Measurements from ENCODE around the gene GLS2. TPM values are rescaled to one million over a fixed set of nuclear protein-coding genes. Genes with fewer than 3 reads are reported as not detected.

Gene GLS2
- total and polyA plus RNA-seq, 2 experiments from 2014 or later = 1.2 to 1.4 TPM

GRCh38 chr12:56468216-56469006 is 19.6 kb downstream of the GLS2 start, which contains the start of gene SPRYD4:
Gene SPRYD4 (plus strand): TSS chr12:56468578. CDS start chr12:56468592, 14 bp downstream.
- no peaks in the 10 kb centered on the region for H3K4me1 ChIP-seq (ENCODE audit: low read depth)
- H3K36me3 ChIP-seq = no peaks in the 10 kb centered on the region
- H3K27ac ChIP-seq = peak within 1 kb of the TSS; percentile 74
- H3K4me3 ChIP-seq = peak within 1 kb of the TSS; percentile 76
- TF ChIP-seq CTCF (IDR thresholded peaks at IDR 0.05; ENCODE audit: low read depth, low read length) = peak; percentile 27
- no peaks in the 10 kb centered on the region for H3K27me3 ChIP-seq
- no peaks in the 10 kb centered on the region for H3K9me3 ChIP-seq (ENCODE audit: low read depth)
- DNase-seq (ENCODE audit: low read depth in 1 of 2, low spot score in 1 of 2) = peak; percentile 95 to 96

DNA sequence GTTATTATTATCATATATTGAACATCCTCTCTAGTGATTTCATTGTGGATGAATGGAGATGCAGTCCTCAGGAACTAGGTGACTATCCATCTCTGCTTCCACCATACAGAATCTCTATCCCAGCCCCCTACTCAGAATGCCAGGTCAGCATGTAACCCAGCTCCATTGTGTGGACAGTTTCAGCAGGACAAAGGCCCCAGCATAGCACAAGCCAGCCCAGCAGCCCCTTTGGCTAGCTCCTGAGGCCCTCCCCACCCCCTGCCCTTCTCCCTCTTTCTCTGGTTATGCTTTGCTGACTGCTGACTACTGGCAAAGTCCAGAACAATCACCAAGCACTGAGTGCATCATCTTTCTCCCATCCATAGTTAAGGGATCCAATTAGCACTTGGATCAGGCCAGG is 25.4 kb downstream of the GLS2 start:
- no peak overlapping the region for H3K27ac ChIP-seq
- no peaks in the 10 kb centered on the region for H3K27me3 ChIP-seq
- DNase-seq (ENCODE audit: low read depth in 1 of 2, low spot score in 1 of 2) = no peak
- no peaks in the 10 kb centered on the region for H3K4me1 ChIP-seq (ENCODE audit: low read depth)
- H3K36me3 ChIP-seq = no peaks in the 10 kb centered on the region
- TF ChIP-seq CTCF (IDR thresholded peaks at IDR 0.05; ENCODE audit: low read depth, low read length) = no peak
- H3K4me3 ChIP-seq = no peak overlapping the region
- no peaks in the 10 kb centered on the region for H3K9me3 ChIP-seq (ENCODE audit: low read depth)

DNA sequence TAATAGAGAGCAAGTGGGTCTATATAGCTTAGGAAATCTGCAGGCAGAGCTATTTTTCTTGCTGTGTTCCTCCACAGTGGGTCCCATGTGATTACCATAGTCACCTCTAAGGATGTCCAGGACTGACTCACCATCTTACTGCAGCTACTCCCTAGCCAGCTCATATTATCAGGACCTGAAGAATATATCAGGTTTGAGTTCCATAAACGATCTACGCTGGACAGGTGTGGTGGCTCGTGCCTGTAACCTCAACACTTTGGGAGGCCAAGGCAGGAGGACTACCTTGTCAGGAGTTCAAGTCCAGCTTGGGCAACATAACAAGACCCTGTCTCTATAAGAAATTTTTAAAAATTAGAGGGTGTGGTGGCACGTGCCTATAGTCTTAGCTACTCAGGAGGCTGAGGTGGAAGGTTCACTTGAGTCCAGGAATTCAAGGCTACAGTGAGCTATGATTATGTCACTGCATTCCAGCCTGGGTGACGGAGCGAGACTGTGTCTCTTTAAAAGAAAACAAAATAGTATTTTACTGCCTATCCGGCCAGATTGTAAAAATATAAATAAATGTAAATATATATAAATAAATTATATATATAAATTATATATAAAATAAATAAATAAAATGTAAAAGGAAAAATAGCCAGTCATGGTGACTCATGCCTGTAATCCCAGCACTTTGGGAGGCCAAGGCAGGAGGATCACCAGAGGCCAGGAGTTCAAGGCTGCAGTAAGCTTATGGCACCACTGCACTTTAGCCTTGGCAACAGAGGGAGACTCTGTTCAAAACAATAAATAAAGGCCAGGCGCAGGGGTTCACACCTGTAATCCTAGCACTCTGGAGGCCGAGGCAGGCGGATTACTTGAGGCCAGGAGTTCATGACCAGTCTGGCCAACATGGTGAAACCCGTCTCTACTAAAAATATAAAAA is 26.5 kb downstream of the GLS2 start:
- H3K27me3 ChIP-seq = no peaks in the 10 kb centered on the region
- no peak overlapping the region for H3K27ac ChIP-seq
- no peaks in the 10 kb centered on the region for H3K9me3 ChIP-seq (ENCODE audit: low read depth)
- no peak for TF ChIP-seq CTCF (IDR thresholded peaks at IDR 0.05; ENCODE audit: low read depth, low read length)
- H3K4me1 ChIP-seq (ENCODE audit: low read depth) = no peaks in the 10 kb centered on the region
- H3K4me3 ChIP-seq = no peak overlapping the region
- no peaks in the 10 kb centered on the region for H3K36me3 ChIP-seq
- DNase-seq (ENCODE audit: low read depth in 1 of 2, low spot score in 1 of 2) = no peak

DNA sequence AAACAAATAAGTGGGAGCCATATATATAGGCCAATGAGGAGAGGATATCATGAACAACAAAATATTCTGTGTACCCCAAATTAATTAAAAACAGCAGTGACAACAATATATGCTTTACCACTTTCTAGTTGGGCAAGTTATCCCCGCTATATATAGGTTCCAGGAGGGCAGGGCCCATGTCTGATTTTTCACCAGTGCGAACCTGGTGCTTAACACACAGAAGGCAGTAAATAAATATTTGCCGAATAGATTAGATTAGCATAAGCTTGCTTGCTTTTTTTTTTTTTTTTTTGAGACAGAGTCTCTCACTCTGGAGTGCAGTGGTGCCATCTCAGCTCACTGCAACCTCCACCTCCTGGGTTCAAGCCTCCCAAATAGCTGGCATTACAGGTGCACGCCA is 30.1 kb downstream of the GLS2 start:
- Histone ChIP-seq H3K27ac (no peak overlapping the region), H3K4me3 (no peak overlapping the region), H3K4me1 (ENCODE audit: low read depth) (no peaks in the 10 kb centered on the region), H3K36me3 (no peaks in the 10 kb centered on the region), H3K9me3 (ENCODE audit: low read depth) (no peaks in the 10 kb centered on the region), H3K27me3 (no peaks in the 10 kb centered on the region)
- DNase-seq (ENCODE audit: low read depth in 1 of 2, low spot score in 1 of 2) = no peak
- TF ChIP-seq CTCF (IDR thresholded peaks at IDR 0.05; ENCODE audit: low read depth, low read length) = no peak

- no peaks in the 10 kb centered on the region for H3K4me1 ChIP-seq (ENCODE audit: low read depth)
Measured at GRCh38 chr12:56454557-56454956, 33.4 kb downstream of the GLS2 start, which contains the start of gene MIP. Gene MIP (minus strand): TSS chr12:56454657. CDS start chr12:56454613, 44 bp downstream.

More at GRCh38 chr12:56454557-56454956, 33.4 kb downstream of the GLS2 start, which contains the start of gene MIP:
- DNase-seq (ENCODE audit: low read depth in 1 of 2, low spot score in 1 of 2) = no peak
- H3K9me3 ChIP-seq (ENCODE audit: low read depth) = no peaks in the 10 kb centered on the region
- no peak for TF ChIP-seq CTCF (IDR thresholded peaks at IDR 0.05; ENCODE audit: low read depth, low read length)
- no peaks in the 10 kb centered on the region for H3K36me3 ChIP-seq
- H3K4me3 ChIP-seq = no peak within 1 kb of the TSS
- H3K27ac ChIP-seq = no peak within 1 kb of the TSS
- no peaks in the 10 kb centered on the region for H3K27me3 ChIP-seq
